ENCODE measurements around the gene CDH16.

The CDH16 gene, protein sequence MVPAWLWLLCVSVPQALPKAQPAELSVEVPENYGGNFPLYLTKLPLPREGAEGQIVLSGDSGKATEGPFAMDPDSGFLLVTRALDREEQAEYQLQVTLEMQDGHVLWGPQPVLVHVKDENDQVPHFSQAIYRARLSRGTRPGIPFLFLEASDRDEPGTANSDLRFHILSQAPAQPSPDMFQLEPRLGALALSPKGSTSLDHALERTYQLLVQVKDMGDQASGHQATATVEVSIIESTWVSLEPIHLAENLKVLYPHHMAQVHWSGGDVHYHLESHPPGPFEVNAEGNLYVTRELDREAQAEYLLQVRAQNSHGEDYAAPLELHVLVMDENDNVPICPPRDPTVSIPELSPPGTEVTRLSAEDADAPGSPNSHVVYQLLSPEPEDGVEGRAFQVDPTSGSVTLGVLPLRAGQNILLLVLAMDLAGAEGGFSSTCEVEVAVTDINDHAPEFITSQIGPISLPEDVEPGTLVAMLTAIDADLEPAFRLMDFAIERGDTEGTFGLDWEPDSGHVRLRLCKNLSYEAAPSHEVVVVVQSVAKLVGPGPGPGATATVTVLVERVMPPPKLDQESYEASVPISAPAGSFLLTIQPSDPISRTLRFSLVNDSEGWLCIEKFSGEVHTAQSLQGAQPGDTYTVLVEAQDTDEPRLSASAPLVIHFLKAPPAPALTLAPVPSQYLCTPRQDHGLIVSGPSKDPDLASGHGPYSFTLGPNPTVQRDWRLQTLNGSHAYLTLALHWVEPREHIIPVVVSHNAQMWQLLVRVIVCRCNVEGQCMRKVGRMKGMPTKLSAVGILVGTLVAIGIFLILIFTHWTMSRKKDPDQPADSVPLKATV

DNA sequence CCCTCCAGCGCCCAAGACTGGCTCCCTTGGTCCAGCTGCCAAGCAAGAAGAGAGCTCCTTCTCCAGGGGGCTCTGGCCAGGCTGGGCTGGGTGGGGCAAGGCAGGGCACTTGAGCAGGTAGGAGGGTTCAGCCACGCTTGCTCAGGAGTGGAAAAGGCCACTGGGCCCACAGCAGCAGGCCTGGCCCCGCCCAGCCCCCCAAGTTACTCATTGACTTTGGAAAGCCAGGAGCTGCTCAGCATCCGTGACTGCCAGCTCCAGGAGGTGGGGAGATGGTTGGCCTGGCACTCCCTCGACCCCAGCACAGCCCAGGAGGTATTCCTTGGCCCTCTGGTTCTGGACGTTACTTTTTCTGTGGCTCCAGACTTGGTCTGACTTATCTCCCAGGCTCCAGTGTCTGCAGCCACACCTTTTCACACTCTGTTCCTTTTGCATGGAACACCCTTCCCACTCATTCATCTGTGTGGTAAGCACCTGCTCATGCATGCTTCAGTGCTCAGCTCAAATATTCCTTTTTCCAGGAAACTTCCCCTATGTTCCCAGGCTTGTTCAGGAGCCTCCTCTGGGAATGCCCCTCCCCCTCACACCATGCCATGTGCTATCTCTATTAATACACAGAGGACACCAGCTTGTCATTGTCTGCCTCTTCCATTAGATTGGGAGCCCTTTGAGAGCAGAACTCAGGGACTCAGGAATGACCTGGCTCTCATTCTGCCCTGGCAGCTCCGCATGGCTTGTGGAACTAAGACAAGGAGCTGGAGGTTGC lies at the start of gene CDH16:
TSS of gene CDH16 (minus strand) at position 83 of the 766 bp plus-strand sequence. CDS start 820 bp downstream, outside the sequence.
- no peak for DNase-seq (ENCODE audit: low read depth)
- TF ChIP-seq, protein P1, sequence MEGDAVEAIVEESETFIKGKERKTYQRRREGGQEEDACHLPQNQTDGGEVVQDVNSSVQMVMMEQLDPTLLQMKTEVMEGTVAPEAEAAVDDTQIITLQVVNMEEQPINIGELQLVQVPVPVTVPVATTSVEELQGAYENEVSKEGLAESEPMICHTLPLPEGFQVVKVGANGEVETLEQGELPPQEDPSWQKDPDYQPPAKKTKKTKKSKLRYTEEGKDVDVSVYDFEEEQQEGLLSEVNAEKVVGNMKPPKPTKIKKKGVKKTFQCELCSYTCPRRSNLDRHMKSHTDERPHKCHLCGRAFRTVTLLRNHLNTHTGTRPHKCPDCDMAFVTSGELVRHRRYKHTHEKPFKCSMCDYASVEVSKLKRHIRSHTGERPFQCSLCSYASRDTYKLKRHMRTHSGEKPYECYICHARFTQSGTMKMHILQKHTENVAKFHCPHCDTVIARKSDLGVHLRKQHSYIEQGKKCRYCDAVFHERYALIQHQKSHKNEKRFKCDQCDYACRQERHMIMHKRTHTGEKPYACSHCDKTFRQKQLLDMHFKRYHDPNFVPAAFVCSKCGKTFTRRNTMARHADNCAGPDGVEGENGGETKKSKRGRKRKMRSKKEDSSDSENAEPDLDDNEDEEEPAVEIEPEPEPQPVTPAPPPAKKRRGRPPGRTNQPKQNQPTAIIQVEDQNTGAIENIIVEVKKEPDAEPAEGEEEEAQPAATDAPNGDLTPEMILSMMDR (conservative IDR thresholded peaks at IDR 0.05; ENCODE audit: low read length) = no peak

DNA sequence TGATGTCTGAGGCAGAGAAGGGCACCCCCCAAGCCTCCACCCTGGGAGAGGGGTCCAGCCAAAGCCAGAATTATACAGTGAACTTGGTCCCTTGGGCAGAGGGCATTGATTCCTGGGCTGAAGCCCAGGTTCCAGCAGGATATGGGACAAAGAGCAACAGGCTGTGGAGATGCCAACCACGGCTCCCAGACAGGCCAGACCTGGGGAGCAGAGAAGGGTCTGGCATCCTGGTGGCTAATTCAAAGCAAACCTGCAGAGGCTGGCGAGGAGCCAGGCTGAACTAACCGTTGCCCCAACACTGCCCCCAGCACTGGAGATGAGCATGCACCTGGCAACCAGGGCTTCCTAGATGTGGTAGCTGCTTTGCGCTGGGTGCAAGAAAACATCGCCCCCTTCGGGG lies 45.4 kb upstream of the CDH16 start:
- DNase-seq (ENCODE audit: low read depth) = no peak
- H3K4me3 ChIP-seq (ENCODE audit: low read length) = no peak overlapping the region
- TF ChIP-seq, protein P1 (conservative IDR thresholded peaks at IDR 0.05; ENCODE audit: low read length) = no peak

More for the DNA sequence above, at the start of gene CDH16:
- H3K4me3 ChIP-seq (ENCODE audit: low read length) = no peak within 1 kb of the TSS

DNA sequence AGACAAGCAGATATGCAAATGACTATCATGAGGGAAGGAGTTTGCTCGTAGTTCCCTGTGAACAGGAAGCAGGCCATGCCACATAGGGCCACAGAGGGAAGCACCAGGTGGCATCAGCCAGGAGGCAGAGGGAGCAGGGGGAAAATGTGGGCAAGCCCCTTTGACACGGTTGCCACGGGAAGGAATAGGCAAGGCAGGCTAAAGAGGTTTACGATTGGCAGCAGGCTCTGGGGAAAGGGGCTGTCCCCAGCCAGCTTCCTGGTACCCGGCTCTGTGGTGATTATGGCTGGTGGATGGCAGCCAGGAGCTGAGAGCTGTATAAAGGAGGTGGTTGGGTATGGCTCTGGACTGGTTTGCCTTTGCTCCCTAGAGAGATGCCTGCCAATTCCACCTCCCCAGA lies 43.2 kb upstream of the CDH16 start:
- TF ChIP-seq, protein P1 (conservative IDR thresholded peaks at IDR 0.05; ENCODE audit: low read length) = no peak
- no peak for DNase-seq (ENCODE audit: low read depth)
- no peak overlapping the region for H3K4me3 ChIP-seq (ENCODE audit: low read length)

DNA sequence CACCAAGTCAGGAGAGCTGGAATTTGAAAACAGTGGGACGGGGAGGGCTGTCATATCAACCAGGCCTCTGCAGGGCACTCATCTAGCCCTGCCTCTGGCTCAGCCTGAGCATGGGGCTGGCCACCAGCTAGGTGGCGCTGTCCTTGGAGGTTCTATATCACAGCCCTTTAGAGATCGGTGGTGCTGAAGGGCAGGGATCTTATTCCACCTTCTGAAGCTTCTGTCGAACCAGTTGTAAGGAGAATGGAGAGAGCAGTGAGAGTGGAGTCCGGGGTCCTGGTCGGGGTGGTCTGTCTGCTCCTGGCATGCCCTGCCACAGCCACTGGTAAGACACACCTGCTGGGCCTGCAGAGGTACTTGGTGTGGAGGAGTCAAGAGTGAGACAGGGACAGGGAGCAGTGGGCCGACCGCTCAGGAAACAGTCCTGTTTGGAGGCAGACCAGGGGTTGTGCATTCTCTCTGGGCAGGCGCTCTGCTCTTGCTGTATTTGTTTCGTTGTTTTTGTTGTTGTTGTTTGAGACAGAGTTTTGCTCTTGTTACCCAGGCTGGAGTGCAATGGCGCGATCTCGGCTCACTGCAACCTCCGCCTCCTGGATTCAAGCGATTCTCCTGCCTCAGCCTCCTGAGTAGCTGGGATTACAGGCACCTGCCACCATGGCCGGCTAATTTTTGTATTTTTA lies 42.5 kb upstream of the CDH16 start, which contains the start of gene CES3:
TSS of gene CES3 (plus strand) at position 202 of the 680 bp plus-strand sequence. CDS start at position 244, 42 bp downstream.
- TF ChIP-seq, protein P1 (conservative IDR thresholded peaks at IDR 0.05; ENCODE audit: low read length) = peak; percentile 67
- no peak within 1 kb of the TSS for H3K4me3 ChIP-seq (ENCODE audit: low read length)
- DNase-seq (ENCODE audit: low read depth) = peak; percentile 60

DNA sequence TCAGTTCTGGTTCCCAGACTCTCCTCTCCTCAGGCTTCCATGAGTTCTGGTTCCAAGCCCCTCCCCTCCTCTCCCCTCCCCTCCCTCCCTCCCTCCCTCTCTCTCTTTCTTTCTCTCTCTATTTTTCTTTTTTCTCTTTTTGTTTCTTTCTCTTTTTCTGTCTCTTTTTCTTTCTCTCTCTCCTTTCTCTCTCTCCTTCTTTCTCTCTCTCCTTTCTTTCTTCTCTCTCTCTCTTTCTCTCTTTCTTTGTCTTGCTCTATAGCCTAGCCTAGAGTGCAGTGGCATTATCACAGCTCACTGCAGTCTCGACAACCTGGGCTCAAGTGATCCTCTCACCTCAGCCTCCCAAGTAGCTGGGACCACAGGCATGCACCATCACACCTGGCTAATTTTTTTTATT lies 41.6 kb upstream of the CDH16 start:
- no peak overlapping the region for H3K4me3 ChIP-seq (ENCODE audit: low read length)
- TF ChIP-seq, protein P1 (conservative IDR thresholded peaks at IDR 0.05; ENCODE audit: low read length) = no peak
- DNase-seq (ENCODE audit: low read depth) = no peak

DNA sequence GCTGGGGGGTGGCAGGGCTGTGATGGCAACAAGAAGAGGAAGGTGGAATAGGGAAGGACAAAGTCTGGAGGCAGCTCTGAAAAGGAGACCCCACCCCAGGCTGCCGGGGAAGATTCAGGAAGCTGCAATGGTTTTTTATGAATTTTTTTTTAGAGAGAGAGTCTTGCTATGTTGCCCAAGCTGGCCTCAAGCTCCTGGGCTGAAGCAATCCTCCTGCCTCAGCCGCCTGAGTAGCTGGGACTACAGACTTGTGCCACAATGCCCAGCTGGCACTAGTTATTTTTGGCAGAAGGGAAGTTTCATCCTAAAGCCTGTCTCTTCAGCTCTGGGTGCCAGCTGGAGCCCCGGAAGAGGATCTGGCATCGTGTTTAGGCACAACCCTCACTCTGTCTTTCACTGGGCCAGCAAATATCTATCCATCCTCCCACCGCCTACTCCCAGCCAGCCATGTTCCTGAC lies 41.0 kb upstream of the CDH16 start:
- H3K4me3 ChIP-seq (ENCODE audit: low read length) = no peak overlapping the region
- TF ChIP-seq, protein P1 (conservative IDR thresholded peaks at IDR 0.05; ENCODE audit: low read length) = no peak
- DNase-seq (ENCODE audit: low read depth) = no peak

Data from AG10803 (cell line).